ENCODE measurements around the gene VAV2. TPM values are rescaled to one million over a fixed set of nuclear protein-coding genes. Genes with fewer than 3 reads are reported as not detected.

The VAV2 gene
- polyA plus RNA-seq, 1 experiment = 9.0 TPM

- H3K27ac ChIP-seq (ENCODE audit: low read depth, low read length) = no peak overlapping the region
- H3K4me3 ChIP-seq (ENCODE audit: low read depth, low read length) = no peak overlapping the region
- DNase-seq (ENCODE audit: low read depth, low spot score) = no peak
- TF ChIP-seq CTCF (IDR thresholded peaks at IDR 0.05; ENCODE audit: low read depth, low read length) = no peak
- peaks cover 7% of the 10 kb centered on the region for H3K27me3 ChIP-seq (ENCODE audit: control insufficient read depth, insufficient read depth, low read length)
- ChIA-PET POLR2A (no interaction called here), CTCF (no interaction called here)
- no peaks in the 10 kb centered on the region for H3K9me3 ChIP-seq (ENCODE audit: control insufficient read depth, insufficient read depth, low read length)
Measured at GRCh38 chr9:133718563-133719315, 273.4 kb downstream of the VAV2 start.

- Histone ChIP-seq H3K27ac (ENCODE audit: low read depth, low read length) (no peak overlapping the region), H3K4me3 (ENCODE audit: low read depth, low read length) (no peak overlapping the region), H3K9me3 (ENCODE audit: control insufficient read depth, insufficient read depth, low read length) (no peaks in the 10 kb centered on the region), H3K27me3 (ENCODE audit: control insufficient read depth, insufficient read depth, low read length) (peaks cover 2% of the 10 kb centered on the region)
- no peak for DNase-seq (ENCODE audit: low read depth, low spot score)
- TF ChIP-seq CTCF (IDR thresholded peaks at IDR 0.05; ENCODE audit: low read depth, low read length) = no peak
- ChIA-PET CTCF (interaction anchor here (1.3 to 1.7 kb wide), 2 partner anchors 9 to 25 kb away, joined by 4 to 5 read pairs; no protein-coding TSS in a partner anchor), POLR2A (interaction anchor here (1.2 kb wide), 1 partner anchor 11 kb away, joined by 3 read pairs; no protein-coding TSS in a partner anchor)
Measured at GRCh38 chr9:133717113-133718031, 274.8 kb downstream of the VAV2 start.

GRCh38 chr9:133716564-133717112, 275.5 kb downstream of the VAV2 start:
- peaks cover 2% of the 10 kb centered on the region for H3K27me3 ChIP-seq (ENCODE audit: control insufficient read depth, insufficient read depth, low read length)
- H3K4me3 ChIP-seq (ENCODE audit: low read depth, low read length) = no peak overlapping the region
- no peak overlapping the region for H3K27ac ChIP-seq (ENCODE audit: low read depth, low read length)
- CTCF ChIA-PET = interaction anchor here (1.3 to 1.7 kb wide), 2 partner anchors 10 to 26 kb away, joined by 4 to 5 read pairs; no protein-coding TSS in a partner anchor
- POLR2A ChIA-PET = interaction anchor here (1.2 kb wide), 1 partner anchor 12 kb away, joined by 3 read pairs; no protein-coding TSS in a partner anchor
- TF ChIP-seq CTCF (IDR thresholded peaks at IDR 0.05; ENCODE audit: low read depth, low read length) = no peak
- no peaks in the 10 kb centered on the region for H3K9me3 ChIP-seq (ENCODE audit: control insufficient read depth, insufficient read depth, low read length)
- DNase-seq (ENCODE audit: low read depth, low spot score) = no peak

GRCh38 chr9:133715866-133716563, 276.1 kb downstream of the VAV2 start:
- DNase-seq (ENCODE audit: low read depth, low spot score) = no peak

More at GRCh38 chr9:133715866-133716563, 276.1 kb downstream of the VAV2 start:
- H3K27ac ChIP-seq (ENCODE audit: low read depth, low read length) = no peak overlapping the region
- ChIA-PET POLR2A (interaction anchor here (1.2 kb wide), 1 partner anchor 13 kb away, joined by 3 read pairs; no protein-coding TSS in a partner anchor), CTCF (interaction anchor here (1.3 to 1.7 kb wide), 2 partner anchors 11 to 26 kb away, joined by 4 to 5 read pairs; no protein-coding TSS in a partner anchor)
- H3K27me3 ChIP-seq (ENCODE audit: control insufficient read depth, insufficient read depth, low read length) = no peaks in the 10 kb centered on the region
- H3K4me3 ChIP-seq (ENCODE audit: low read depth, low read length) = no peak overlapping the region
- peak; percentile 52 for TF ChIP-seq CTCF (IDR thresholded peaks at IDR 0.05; ENCODE audit: low read depth, low read length)
- H3K9me3 ChIP-seq (ENCODE audit: control insufficient read depth, insufficient read depth, low read length) = no peaks in the 10 kb centered on the region; the same call in 1 of the 2 replicates
